WTC11 (cell line): Measurements from ENCODE around the gene ZFYVE28. TPM values are rescaled to one million over a fixed set of nuclear protein-coding genes. Genes with fewer than 3 reads are reported as not detected.

Source experiments
- ATAC-seq: fragments of 200-7000 bp; cut with Tn5 transposase; 2 replicates; pipeline ENCODE4 v1.10.0; 2021; ENCODE audit warnings: mild to moderate bottlenecking, moderate library complexity
- CTCF ChIA-PET: fragments of 300-600 bp; sonication (Branson Sonifier 250); formaldehyde crosslinking; loops from one replicate; lab custom pipeline; 2021; ENCODE audit warnings: antibody characterized with exemption; lab: Charles Lee
- POLR2A ChIA-PET: fragments of 350-600 bp; sonication (Branson Sonifier 250); formaldehyde crosslinking; loops from one replicate; lab custom pipeline; 2021; ENCODE audit warnings: antibody characterized with exemption; lab: Charles Lee
- DNase-seq: peaks from one replicate; pipeline ENCODE4 v3.0.0; 2021; ENCODE audit warnings: low spot score
- H3K27ac Mint-ChIP-seq: 2 replicates; pipeline ENCODE4 v1.8.0; 2021; ENCODE audit warnings: mixed read lengths
- H3K27me3 Mint-ChIP-seq: 2 replicates; pipeline ENCODE4 v1.8.0; 2021; ENCODE audit warnings: low read depth, mild to moderate bottlenecking, moderate library complexity, mixed read lengths
- H3K36me3 Mint-ChIP-seq: 2 replicates; pipeline ENCODE4 v1.8.0; 2021; ENCODE audit warnings: mixed read lengths
- H3K4me1 Mint-ChIP-seq: 2 replicates; pipeline ENCODE4 v1.8.0; 2022; ENCODE audit warnings: mixed read lengths
- H3K4me3 Mint-ChIP-seq: 2 replicates; pipeline ENCODE4 v1.8.0; 2021; ENCODE audit warnings: mild to moderate bottlenecking, moderate library complexity, mixed read lengths
- H3K9me3 Mint-ChIP-seq: 2 replicates; pipeline ENCODE4 v1.8.0; 2021; ENCODE audit warnings: mixed read lengths
- ARID4B ChIP-seq: sonication (generic); formaldehyde crosslinking; IDR thresholded peaks from 2 replicates; pipeline ENCODE4 v1.8.0; 2023; ENCODE audit warnings: missing genetic modification reagents, mild to moderate bottlenecking, borderline replicate concordance
- CDX4 ChIP-seq: fragments of 250-450 bp; sonication (Bioruptor Pico); IDR thresholded peaks from 2 replicates; pipeline ENCODE4 v1.9.0; 2021; ENCODE audit warnings: moderate library complexity, mild to moderate bottlenecking, inconsistent platforms, borderline replicate concordance
- CREB1 ChIP-seq: sonication (generic); formaldehyde crosslinking; IDR thresholded peaks from 2 replicates; pipeline ENCODE4 v1.8.0; 2023; ENCODE audit warnings: mild to moderate bottlenecking, missing genetic modification reagents
- CTCF ChIP-seq: fragments of 200-600 bp; IDR thresholded peaks from 2 replicates; pipeline ENCODE4 v1.8.0; 2022; ENCODE audit warnings: antibody characterized with exemption
- E2F4 ChIP-seq: sonication (generic); formaldehyde crosslinking; IDR thresholded peaks from 2 replicates; pipeline ENCODE4 v1.8.1; 2022; ENCODE audit warnings: low read depth, mild to moderate bottlenecking, moderate library complexity, missing genetic modification reagents, borderline replicate concordance
- HMGA2 ChIP-seq: fragments of 250-450 bp; sonication (Bioruptor Pico); IDR thresholded peaks from 2 replicates; pipeline ENCODE4 v1.4.0; 2021; ENCODE audit warnings: mild to moderate bottlenecking, moderate library complexity
- IRF1 ChIP-seq: sonication (generic); formaldehyde crosslinking; IDR thresholded peaks from 2 replicates; pipeline ENCODE4 v1.8.0; 2023; ENCODE audit warnings: missing genetic modification reagents
- JUN ChIP-seq: sonication (generic); formaldehyde crosslinking; IDR thresholded peaks from 2 replicates; pipeline ENCODE4 v1.8.0; 2023; ENCODE audit warnings: mild to moderate bottlenecking, missing genetic modification reagents
- NFATC4 ChIP-seq: fragments of 250-450 bp; sonication (Bioruptor Pico); IDR thresholded peaks from 2 replicates; pipeline ENCODE4 v1.9.0; 2021; ENCODE audit warnings: mild to moderate bottlenecking
- NR3C1 ChIP-seq: sonication (generic); formaldehyde crosslinking; conservative IDR thresholded peaks from 2 replicates; pipeline ENCODE4 v1.8.1; 2023; ENCODE audit warnings: low read depth, mild to moderate bottlenecking, missing genetic modification reagents
- SMAD4 ChIP-seq: sonication (generic); formaldehyde crosslinking; IDR thresholded peaks from 2 replicates; pipeline ENCODE4 v1.8.0; 2022; ENCODE audit warnings: mild to moderate bottlenecking, missing genetic modification reagents
- SP1 ChIP-seq: sonication (generic); formaldehyde crosslinking; conservative IDR thresholded peaks from 2 replicates; pipeline ENCODE4 v1.8.1; 2022; ENCODE audit warnings: missing genetic modification reagents
- TCF7 ChIP-seq: sonication (generic); formaldehyde crosslinking; IDR thresholded peaks from 2 replicates; pipeline ENCODE4 v1.8.0; 2022; ENCODE audit warnings: mild to moderate bottlenecking, low read depth, missing genetic modification reagents, moderate library complexity
- TEAD4 ChIP-seq: sonication (generic); formaldehyde crosslinking; IDR thresholded peaks from 2 replicates; pipeline ENCODE4 v1.8.0; 2022; ENCODE audit warnings: mild to moderate bottlenecking, missing genetic modification reagents
- ZBTB21 ChIP-seq: sonication (generic); formaldehyde crosslinking; IDR thresholded peaks from 2 replicates; pipeline ENCODE4 v1.8.1; 2023; ENCODE audit warnings: mild to moderate bottlenecking, missing genetic modification reagents, borderline replicate concordance
- ZNF263 ChIP-seq: sonication (generic); formaldehyde crosslinking; IDR thresholded peaks from 2 replicates; pipeline ENCODE4 v1.8.1; 2022; ENCODE audit warnings: low read depth, mild to moderate bottlenecking, moderate library complexity, missing genetic modification reagents
- ZNF281 ChIP-seq: sonication (generic); formaldehyde crosslinking; IDR thresholded peaks from 2 replicates; pipeline ENCODE4 v1.8.0; 2023; ENCODE audit warnings: mild to moderate bottlenecking, missing genetic modification reagents
- ZNF396 ChIP-seq: fragments of 250-450 bp; sonication (Bioruptor Pico); IDR thresholded peaks from 2 replicates; pipeline ENCODE4 v1.8.0; 2021; ENCODE audit warnings: mild to moderate bottlenecking, moderate library complexity, borderline replicate concordance
- total RNA-seq: library from RNA; stranded (reverse); gene quantifications from 3 replicates; pipeline ENCODE4 v1.2.3, GENCODE V29; 2021

Gene ZFYVE28
- total RNA-seq, 1 experiment from 2014 or later: 7.8 TPM

- ATAC-seq: no peak
- TF ChIP-seq IRF1 (CRISPR knock-in tag) (no peak), CTCF (no peak), CDX4 (CRISPR knock-in tag) (no peak), SMAD4 (no peak), ARID4B (CRISPR knock-in tag) (no peak), CREB1 (CRISPR knock-in tag) (no peak), E2F4 (CRISPR knock-in tag) (no peak), ZNF281 (no peak), SP1 (no peak), TEAD4 (no peak), ZNF263 (no peak), JUN (CRISPR knock-in tag) (no peak), NFATC4 (no peak), TCF7 (CRISPR knock-in tag) (no peak), ZBTB21 (CRISPR knock-in tag) (no peak), HMGA2 (CRISPR knock-in tag) (no peak), NR3C1 (CRISPR knock-in tag) (no peak), ZNF396 (CRISPR knock-in tag) (no peak)
- CTCF ChIA-PET: interaction anchor here (1.6 kb wide), 1 partner anchor 86 kb away, joined by 7 read pairs; no protein-coding TSS in a partner anchor
- Mint-ChIP-seq H3K4me3 (no peak overlapping the region), H3K27me3 (peaks cover 3% of the 10 kb centered on the region; the same call in 1 of the 2 replicates), H3K36me3 (peaks cover 14% of the 10 kb centered on the region), H3K4me1 (no peaks in the 10 kb centered on the region), H3K9me3 (peaks cover 35% of the 10 kb centered on the region), H3K27ac (no peak overlapping the region)
- no peak for DNase-seq
- POLR2A ChIA-PET: no interaction called here
These were observed 112.5 kb downstream of the ZFYVE28 start for GRCh38 chr4:2305766-2306501.
